GM08714 (cell line): Measurements from ENCODE around the gene HIPK2.

Source experiments
- H3K4me3 ChIP-seq: fragments of 200-500 bp; sonication (Bioruptor generic); 2 replicates; pipeline ENCODE4 v1.5.1; 2014; ENCODE audit warnings: mild to moderate bottlenecking, low read length, inconsistent platforms
- ZNF274 ChIP-seq: IDR thresholded peaks from 2 replicates; pipeline ENCODE4 v1.6.1; 2012; ENCODE audit warnings: mild to moderate bottlenecking, low read depth, low read length

HIPK2 gene

GRCh38 chr7:139641337-139641992, 136.3 kb downstream of the HIPK2 start:
- no peak overlapping the region for H3K4me3 ChIP-seq
- no peak for TF ChIP-seq ZNF274

GRCh38 chr7:139640681-139641080, 137.1 kb downstream of the HIPK2 start:
- TF ChIP-seq ZNF274, result no peak
- no peak overlapping the region for H3K4me3 ChIP-seq

- TF ChIP-seq ZNF274, result no peak
Observed at GRCh38 chr7:139639563-139639962, 138.2 kb downstream of the HIPK2 start.

GRCh38 chr7:139635526-139636302, 142.1 kb downstream of the HIPK2 start:
- no peak for TF ChIP-seq ZNF274
- H3K4me3 ChIP-seq, result no peak overlapping the region

More at GRCh38 chr7:139639563-139639962, 138.2 kb downstream of the HIPK2 start:
- H3K4me3 ChIP-seq, result no peak overlapping the region

- TF ChIP-seq ZNF274, result no peak
- no peak overlapping the region for H3K4me3 ChIP-seq
Observed at GRCh38 chr7:139634087-139634486, 143.7 kb downstream of the HIPK2 start.

- no peak overlapping the region for H3K4me3 ChIP-seq
- TF ChIP-seq ZNF274, result no peak
Observed at GRCh38 chr7:139631520-139632031, 146.2 kb downstream of the HIPK2 start.

- TF ChIP-seq ZNF274, result no peak
Observed at GRCh38 chr7:139630643-139631519, 146.9 kb downstream of the HIPK2 start.

GRCh38 chr7:139629392-139630082, 148.3 kb downstream of the HIPK2 start:
- no peak for TF ChIP-seq ZNF274
- H3K4me3 ChIP-seq, result no peak overlapping the region

More at GRCh38 chr7:139630643-139631519, 146.9 kb downstream of the HIPK2 start:
- H3K4me3 ChIP-seq, result no peak overlapping the region

- H3K4me3 ChIP-seq, result no peak overlapping the region
- TF ChIP-seq ZNF274, result no peak
Observed at GRCh38 chr7:139627831-139628230, 150.0 kb downstream of the HIPK2 start.

GRCh38 chr7:139626817-139627216, 151.0 kb downstream of the HIPK2 start:
- TF ChIP-seq ZNF274, result no peak
- H3K4me3 ChIP-seq, result no peak overlapping the region

GRCh38 chr7:139623518-139623917, 154.3 kb downstream of the HIPK2 start:
- no peak overlapping the region for H3K4me3 ChIP-seq
- TF ChIP-seq ZNF274, result no peak

GRCh38 chr7:139620676-139621344, 157.0 kb downstream of the HIPK2 start:
- TF ChIP-seq ZNF274, result no peak
- no peak overlapping the region for H3K4me3 ChIP-seq

GRCh38 chr7:139619367-139619657, 158.5 kb downstream of the HIPK2 start:
- no peak overlapping the region for H3K4me3 ChIP-seq
- TF ChIP-seq ZNF274, result no peak
